Mesodermal cell (in vitro differentiated cells): Measurements from ENCODE around the gene CYB5R2.

Source experiments
- H3K27ac ChIP-seq: 2 replicates; pipeline ENCODE4 v1.7.0; 2013; ENCODE audit warnings: mild to moderate bottlenecking, low read depth, low read length, moderate library complexity; ENCODE audit not compliant: severe bottlenecking
- H3K36me3 ChIP-seq: 2 replicates; pipeline ENCODE4 v1.7.1; 2013; ENCODE audit warnings: mild to moderate bottlenecking, low read length, moderate library complexity; ENCODE audit not compliant: control insufficient read depth, insufficient read depth
- H3K4me1 ChIP-seq: one replicate; pipeline ENCODE4 v1.7.1; 2013; ENCODE audit warnings: mild to moderate bottlenecking, low read length; ENCODE audit not compliant: insufficient read depth, control insufficient read depth, poor library complexity, severe bottlenecking
- H3K4me3 ChIP-seq: 2 replicates; pipeline ENCODE4 v1.7.0; 2013; ENCODE audit warnings: low read length, control low read depth, mild to moderate bottlenecking; ENCODE audit not compliant: insufficient read depth, poor library complexity, severe bottlenecking; ENCODE audit errors: extremely low read depth
- H3K9me3 ChIP-seq: 2 replicates; pipeline ENCODE4 v1.7.1; 2013; ENCODE audit warnings: mild to moderate bottlenecking, low read length, moderate library complexity; ENCODE audit not compliant: control insufficient read depth
- WGBS, 2 experiments: methylation state at CpG; one replicate each; pipeline ENCODE4 v1.1.5; 2013; ENCODE audit warnings: missing lambda C conversion rate in 2 of 2; ENCODE audit not compliant: insufficient coverage in 2 of 2; 5-methylcytosine and 5-hydroxymethylcytosine counted together

CYB5R2 gene

DNA sequence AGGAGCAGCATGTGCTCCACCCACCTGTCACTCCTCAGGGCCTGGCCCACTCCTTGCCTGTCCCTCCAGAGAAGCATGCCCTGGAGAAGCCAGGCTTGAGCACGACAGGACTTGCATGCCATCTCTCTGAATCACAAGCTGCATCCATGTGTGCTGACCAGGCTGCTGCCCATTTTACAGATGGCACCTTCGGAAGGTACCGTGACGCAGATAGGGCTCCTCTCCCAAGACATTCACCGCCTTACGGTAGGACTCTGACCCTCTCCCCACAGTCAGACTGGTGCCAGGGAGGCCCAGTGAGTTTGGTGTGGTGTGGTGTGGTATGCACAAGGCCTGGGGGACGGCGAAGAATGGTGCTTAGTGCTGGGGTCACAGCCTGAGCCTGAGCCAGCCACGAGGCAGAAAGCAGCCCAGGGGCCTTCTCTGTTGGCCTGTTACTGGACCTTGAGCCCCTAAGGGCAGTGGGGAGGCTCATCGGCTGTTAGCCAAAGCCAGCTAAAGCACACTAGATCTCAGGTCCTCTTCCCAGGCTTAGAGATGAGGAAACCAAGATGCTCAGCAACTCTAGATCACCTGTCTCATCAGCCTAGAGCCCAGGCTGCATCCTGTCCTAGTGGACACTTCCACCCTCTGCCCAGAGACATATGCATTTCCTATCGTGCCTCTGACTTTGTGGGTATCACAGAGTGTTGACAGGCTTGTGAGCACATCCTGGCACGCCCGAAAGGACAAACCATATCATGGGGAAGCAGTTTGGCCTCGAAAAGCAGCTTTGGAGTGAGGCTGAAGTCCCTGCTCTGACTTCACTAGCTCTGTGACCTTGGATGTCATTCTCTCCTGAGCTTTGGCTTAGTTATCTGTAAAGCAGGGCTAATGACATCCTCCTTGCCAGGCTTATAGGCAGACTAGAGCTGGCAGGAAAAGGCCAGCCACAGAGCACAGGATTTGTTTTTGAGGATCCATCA lies 17.8 kb downstream of the CYB5R2 start:
- no peaks in the 10 kb centered on the region for H3K4me1 ChIP-seq
- no peak overlapping the region for H3K4me3 ChIP-seq
- peaks cover 73% of the 10 kb centered on the region for H3K36me3 ChIP-seq
- WGBS, 2 experiments, result 86 to 92% methylated on average over 7 to 11 of the region's 14 CpGs
- no peaks in the 10 kb centered on the region for H3K9me3 ChIP-seq
- H3K27ac ChIP-seq, result no peak overlapping the region

DNA sequence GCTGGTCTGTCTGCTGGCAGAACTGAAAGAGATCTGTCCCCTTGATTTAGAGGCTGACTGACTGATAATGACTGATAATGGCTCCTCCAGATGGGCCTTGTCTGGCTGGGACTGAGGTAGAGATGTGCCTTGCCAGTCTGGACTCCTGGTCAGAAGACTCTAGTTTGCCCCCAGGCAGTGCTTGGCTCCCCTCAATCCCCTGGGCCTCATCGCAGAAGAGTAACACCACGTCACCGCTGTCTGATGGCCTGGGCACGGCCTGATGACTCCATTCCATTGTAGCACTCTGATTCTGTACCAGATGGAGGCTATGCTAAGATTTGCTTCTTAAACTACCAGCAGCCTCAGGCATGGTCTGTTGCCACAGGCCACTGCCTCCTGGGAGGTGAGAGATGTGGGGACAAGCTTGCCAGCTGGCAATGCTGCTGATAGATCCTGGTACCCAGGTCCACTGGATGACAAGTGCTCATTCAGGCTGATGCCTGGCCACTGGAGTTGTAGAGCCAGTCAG lies 19.1 kb downstream of the CYB5R2 start:
- H3K4me1 ChIP-seq, result no peaks in the 10 kb centered on the region
- no peaks in the 10 kb centered on the region for H3K9me3 ChIP-seq
- 83 to 97% methylated on average over 4 of the region's 4 CpGs for WGBS, 2 experiments
- H3K4me3 ChIP-seq, result no peak overlapping the region
- H3K36me3 ChIP-seq, result peaks cover 86% of the 10 kb centered on the region
- no peak overlapping the region for H3K27ac ChIP-seq

DNA sequence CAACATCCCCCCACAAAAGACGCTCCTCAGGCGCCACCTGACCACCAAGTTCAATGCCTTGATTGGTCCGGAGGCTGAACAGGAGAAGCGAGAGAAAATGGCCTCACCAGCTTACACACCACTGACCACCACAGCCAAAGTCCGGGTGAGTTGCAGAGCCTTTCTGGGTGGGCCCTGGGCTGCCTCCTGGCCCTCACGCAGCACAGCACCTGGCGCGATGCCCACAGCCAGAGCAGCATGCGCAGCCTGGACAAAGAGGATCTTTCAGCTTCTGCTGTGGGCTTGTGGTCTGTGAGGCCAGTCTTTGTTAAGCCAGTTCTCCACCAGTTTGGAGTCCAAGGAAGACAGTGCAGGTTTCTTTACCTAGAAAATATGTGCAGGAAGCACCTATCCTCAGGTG lies 21.6 kb downstream of the CYB5R2 start:
- WGBS, 2 experiments, result 94 to 95% methylated on average over 8 to 9 of the region's 9 CpGs
- H3K27ac ChIP-seq, result no peak overlapping the region
- H3K4me1 ChIP-seq, result no peaks in the 10 kb centered on the region
- H3K36me3 ChIP-seq, result peaks cover 90% of the 10 kb centered on the region
- H3K9me3 ChIP-seq, result no peaks in the 10 kb centered on the region
- H3K4me3 ChIP-seq, result no peak overlapping the region

- no peak overlapping the region for H3K4me3 ChIP-seq
- H3K36me3 ChIP-seq, result peaks cover 85% of the 10 kb centered on the region
- 91 to 93% methylated on average over 4 to 5 of the region's 5 CpGs for WGBS, 2 experiments
- no peaks in the 10 kb centered on the region for H3K9me3 ChIP-seq
- H3K4me1 ChIP-seq, result no peaks in the 10 kb centered on the region
- H3K27ac ChIP-seq, result no peak overlapping the region
These were observed 22.2 kb downstream of the CYB5R2 start for GRCh38 chr11:7651140-7651551.

- no peak overlapping the region for H3K27ac ChIP-seq
- no peaks in the 10 kb centered on the region for H3K9me3 ChIP-seq
- 97% methylated on average over 3 of the region's 3 CpGs; no CpG with 5 or more reads in 1 of the 2 experiments for WGBS, 2 experiments
- no peaks in the 10 kb centered on the region for H3K4me1 ChIP-seq
- peaks cover 70% of the 10 kb centered on the region for H3K36me3 ChIP-seq
- H3K4me3 ChIP-seq, result no peak overlapping the region
These were observed 25.0 kb downstream of the CYB5R2 start for GRCh38 chr11:7648264-7648663.

DNA sequence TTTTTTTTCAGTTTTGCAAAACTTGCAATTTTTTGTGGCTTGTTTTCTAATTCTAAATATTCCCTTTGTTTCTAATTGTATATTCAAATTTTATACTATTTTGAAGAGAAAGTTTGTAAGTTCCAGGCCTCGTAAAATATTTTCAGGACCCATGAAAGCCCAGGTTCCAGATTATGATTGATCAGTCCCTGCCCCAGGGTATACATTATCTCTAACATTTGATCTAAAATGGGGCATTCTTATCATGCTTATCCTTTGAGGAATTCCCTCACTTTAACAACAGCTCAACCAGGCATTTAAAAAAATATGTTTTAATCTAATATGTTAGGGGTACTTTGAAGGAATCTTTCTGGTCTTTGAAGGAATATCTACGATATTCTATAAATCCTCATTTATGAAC lies 26.4 kb downstream of the CYB5R2 start:
- peaks cover 70% of the 10 kb centered on the region for H3K36me3 ChIP-seq
- no CpG with 5 or more reads among the region's 2 CpGs for WGBS, 2 experiments
- no peaks in the 10 kb centered on the region for H3K9me3 ChIP-seq
- no peak overlapping the region for H3K4me3 ChIP-seq
- H3K27ac ChIP-seq, result no peak overlapping the region
- H3K4me1 ChIP-seq, result no peaks in the 10 kb centered on the region

- H3K36me3 ChIP-seq, result peaks cover 70% of the 10 kb centered on the region
These were observed 28.1 kb downstream of the CYB5R2 start for GRCh38 chr11:7645206-7645605.

DNA sequence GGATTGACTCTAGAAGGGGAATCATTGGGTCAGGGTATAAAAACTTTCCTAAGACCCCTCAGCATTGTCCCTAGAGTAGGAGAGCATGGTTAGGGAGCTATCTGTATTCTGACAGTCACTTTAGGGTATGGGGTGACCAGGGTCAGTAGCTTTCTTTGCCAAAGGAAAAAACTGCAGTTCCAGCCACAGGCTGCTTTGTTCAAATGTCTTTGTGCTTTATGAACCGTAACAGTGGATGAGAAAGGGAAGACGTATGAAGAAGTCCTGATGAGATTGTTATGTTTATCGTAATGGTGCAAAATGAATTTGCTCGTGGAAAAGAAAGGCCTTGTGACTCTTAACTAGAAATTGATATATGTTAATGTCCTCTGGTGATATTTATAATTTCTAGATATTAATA lies 30.0 kb downstream of the CYB5R2 start:
- H3K36me3 ChIP-seq, result peaks cover 66% of the 10 kb centered on the region
- H3K4me1 ChIP-seq, result peaks cover 4% of the 10 kb centered on the region
- H3K4me3 ChIP-seq, result no peak overlapping the region
- no peaks in the 10 kb centered on the region for H3K9me3 ChIP-seq
- no peak overlapping the region for H3K27ac ChIP-seq
- WGBS, 2 experiments, result 87 to 89% methylated on average over 2 of the region's 4 CpGs

More at GRCh38 chr11:7645206-7645605, 28.1 kb downstream of the CYB5R2 start:
- Histone ChIP-seq H3K9me3 (no peaks in the 10 kb centered on the region), H3K4me3 (no peak overlapping the region), H3K4me1 (no peaks in the 10 kb centered on the region), H3K27ac (no peak overlapping the region)
- WGBS, 2 experiments, result 100% methylated on average over 2 of the region's 3 CpGs; no CpG with 5 or more reads in 1 of the 2 experiments

DNA sequence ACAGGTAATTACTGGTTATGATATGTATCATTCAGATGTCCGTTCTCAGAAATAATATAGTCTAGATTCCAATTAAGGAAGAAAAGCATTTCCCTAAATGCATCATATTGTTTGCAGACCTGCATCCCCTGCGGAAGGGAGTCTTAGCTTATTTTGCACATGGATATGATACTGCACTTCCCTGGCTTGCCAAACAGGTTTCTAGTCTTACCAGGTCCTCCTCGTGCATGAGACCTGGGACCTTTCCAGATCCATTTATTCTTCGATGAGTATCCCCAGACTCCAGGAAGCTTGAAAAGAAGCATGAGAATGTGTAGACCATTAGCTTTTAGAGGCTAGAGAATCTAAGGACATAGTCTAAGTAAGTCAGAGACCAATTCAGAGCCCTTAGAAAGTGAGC lies 30.6 kb downstream of the CYB5R2 start:
- H3K36me3 ChIP-seq, result peaks cover 66% of the 10 kb centered on the region
- H3K27ac ChIP-seq, result no peak overlapping the region
- whole genome bisulfite sequencing, 2 experiments, result 63 to 94% methylated on average over 2 to 3 of the region's 4 CpGs

DNA sequence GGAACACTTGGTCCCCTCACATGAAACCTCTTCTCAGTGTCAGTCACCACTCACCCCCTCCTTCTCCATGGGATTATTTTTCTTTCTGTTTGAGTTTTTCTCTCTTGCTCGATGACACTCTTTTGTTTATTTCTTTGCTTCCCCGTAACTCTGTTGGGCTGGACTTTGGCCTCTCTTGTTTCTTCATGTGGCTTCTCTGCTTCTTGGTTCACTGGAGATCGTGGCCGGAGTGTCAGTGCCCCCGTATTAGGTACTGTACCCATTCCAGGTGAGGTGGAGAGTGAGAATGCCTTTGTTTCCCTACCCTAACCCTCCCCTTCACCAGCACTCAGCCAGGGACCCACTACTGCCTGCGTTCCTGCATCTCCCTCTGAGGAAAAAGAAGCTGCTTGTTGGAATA lies 32.5 kb downstream of the CYB5R2 start:
- H3K36me3 ChIP-seq, result peaks cover 75% of the 10 kb centered on the region

More for the DNA sequence above, 30.6 kb downstream of the CYB5R2 start:
- Histone ChIP-seq H3K9me3 (no peaks in the 10 kb centered on the region), H3K4me3 (no peak overlapping the region), H3K4me1 (peaks cover 5% of the 10 kb centered on the region)

GRCh38 chr11:7639643-7640025 lies 33.7 kb downstream of the CYB5R2 start:
- Histone ChIP-seq H3K27ac (no peak overlapping the region), H3K36me3 (peaks cover 82% of the 10 kb centered on the region), H3K4me3 (no peak overlapping the region), H3K4me1 (peaks cover 18% of the 10 kb centered on the region), H3K9me3 (no peaks in the 10 kb centered on the region)
- 89 to 100% methylated on average over 1 to 5 of the region's 5 CpGs for WGBS, 2 experiments

More for the DNA sequence above, 32.5 kb downstream of the CYB5R2 start:
- 100% methylated on average over 2 to 6 of the region's 6 CpGs for WGBS, 2 experiments
- peaks cover 18% of the 10 kb centered on the region for H3K4me1 ChIP-seq
- H3K4me3 ChIP-seq, result no peak overlapping the region
- no peaks in the 10 kb centered on the region for H3K9me3 ChIP-seq
- no peak overlapping the region for H3K27ac ChIP-seq
